NK-92 (cell line): ENCODE results near the gene TMEM164.

Experiments
- DNase-seq: peaks from one replicate; lab custom pipeline; 2025; ENCODE audit not compliant: unreplicated experiment; lab: John Stamatoyannopoulos, UW

TMEM164 gene

GRCh38 chrX:110036162-110037033, 33.5 kb downstream of the TMEM164 start:
- DNase-seq = no peak

GRCh38 chrX:110037178-110037577, 34.3 kb downstream of the TMEM164 start:
- DNase-seq = no peak

- no peak for DNase-seq
These were observed 36.0 kb downstream of the TMEM164 start for GRCh38 chrX:110038900-110039299.

- DNase-seq = no peak
These were observed 39.1 kb downstream of the TMEM164 start for GRCh38 chrX:110041980-110042379.

- DNase-seq = no peak
These were observed 39.6 kb downstream of the TMEM164 start for GRCh38 chrX:110042496-110042895.

GRCh38 chrX:110043506-110043905, 40.6 kb downstream of the TMEM164 start:
- DNase-seq = no peak

- no peak for DNase-seq
These were observed 41.7 kb downstream of the TMEM164 start for GRCh38 chrX:110044346-110045249.

- DNase-seq = no peak
These were observed 42.5 kb downstream of the TMEM164 start for GRCh38 chrX:110045421-110045820.

- DNase-seq = no peak
These were observed 43.1 kb downstream of the TMEM164 start for GRCh38 chrX:110046001-110046400.

GRCh38 chrX:110046971-110047370, 44.1 kb downstream of the TMEM164 start:
- DNase-seq = no peak

GRCh38 chrX:110049096-110049495, 46.2 kb downstream of the TMEM164 start:
- no peak for DNase-seq

GRCh38 chrX:110050386-110050785, 47.5 kb downstream of the TMEM164 start:
- no peak for DNase-seq

GRCh38 chrX:110050901-110051300, 48.0 kb downstream of the TMEM164 start:
- DNase-seq = no peak

GRCh38 chrX:110051559-110051958, 48.6 kb downstream of the TMEM164 start:
- DNase-seq = no peak

- no peak for DNase-seq
These were observed 49.4 kb downstream of the TMEM164 start for GRCh38 chrX:110052303-110052702.

- DNase-seq = no peak
These were observed 50.5 kb downstream of the TMEM164 start for GRCh38 chrX:110053453-110053852.

- no peak for DNase-seq
These were observed 52.7 kb downstream of the TMEM164 start for GRCh38 chrX:110055616-110056015.

- DNase-seq = no peak
These were observed 53.5 kb downstream of the TMEM164 start for GRCh38 chrX:110056419-110056818.

GRCh38 chrX:110059410-110059809, 56.5 kb downstream of the TMEM164 start:
- DNase-seq = no peak

GRCh38 chrX:110060317-110060716, 57.4 kb downstream of the TMEM164 start:
- DNase-seq = no peak

GRCh38 chrX:110060846-110061537, 58.1 kb downstream of the TMEM164 start:
- no peak for DNase-seq
